BE2C (cell line): ENCODE results near the gene CNPY2.

Experiments
- DNase-seq: peaks from one replicate; pipeline ENCODE4 v3.0.0-alpha.2; 2020
- H3K27me3 ChIP-seq: fragments of 250-450 bp; sonication (Bioruptor Pico); 2 replicates; pipeline ENCODE4 v1.5.1; 2020; ENCODE audit warnings: mild to moderate bottlenecking
- H3K36me3 ChIP-seq: fragments of 250-450 bp; sonication (Bioruptor Pico); 2 replicates; pipeline ENCODE4 v1.5.1; 2020; ENCODE audit warnings: mild to moderate bottlenecking
- H3K4me1 ChIP-seq: fragments of 250-450 bp; sonication (Bioruptor Pico); 2 replicates; pipeline ENCODE4 v1.5.1; 2020
- H3K4me3 ChIP-seq: 2 replicates; pipeline ENCODE4 v1.5.1; 2011; ENCODE audit warnings: low read depth, low read length
- H3K9me3 ChIP-seq: fragments of 250-450 bp; sonication (Bioruptor Pico); 2 replicates; pipeline ENCODE4 v1.5.1; 2020
- CTCF ChIP-seq: IDR thresholded peaks from 2 replicates; pipeline ENCODE4 v1.5.1; 2012; ENCODE audit warnings: mild to moderate bottlenecking, low read depth, low read length

Gene CNPY2

GRCh38 chr12:56300644-56301464 is 14.9 kb downstream of the CNPY2 start:
- peaks cover 10% of the 10 kb centered on the region for H3K4me1 ChIP-seq
- peaks cover 35% of the 10 kb centered on the region for H3K36me3 ChIP-seq
- no peaks in the 10 kb centered on the region for H3K27me3 ChIP-seq
- H3K9me3 ChIP-seq: no peaks in the 10 kb centered on the region
- H3K4me3 ChIP-seq: peak overlapping the region; percentile 93
- no peak for DNase-seq
- no peak for TF ChIP-seq CTCF

GRCh38 chr12:56299853-56300643 is 15.7 kb downstream of the CNPY2 start, which contains the start of gene CS:
CS (minus strand) TSS chr12:56300330; CDS start chr12:56300201, 129 bp downstream.
- peaks cover 36% of the 10 kb centered on the region for H3K36me3 ChIP-seq
- no peaks in the 10 kb centered on the region for H3K27me3 ChIP-seq
- H3K4me1 ChIP-seq: peaks cover 10% of the 10 kb centered on the region
- TF ChIP-seq CTCF: no peak
- H3K4me3 ChIP-seq: peak within 1 kb of the TSS; percentile 93
- peak; percentile 99 for DNase-seq
- no peaks in the 10 kb centered on the region for H3K9me3 ChIP-seq

GRCh38 chr12:56299308-56299852 is 16.4 kb downstream of the CNPY2 start:
- Histone ChIP-seq H3K4me1 (peaks cover 10% of the 10 kb centered on the region), H3K4me3 (peak overlapping the region; percentile 93), H3K36me3 (peaks cover 42% of the 10 kb centered on the region), H3K9me3 (no peaks in the 10 kb centered on the region), H3K27me3 (no peaks in the 10 kb centered on the region)
- TF ChIP-seq CTCF: no peak
- no peak for DNase-seq

- no peaks in the 10 kb centered on the region for H3K27me3 ChIP-seq
- peaks cover 10% of the 10 kb centered on the region for H3K4me1 ChIP-seq
- H3K4me3 ChIP-seq: peak overlapping the region; percentile 93
- H3K36me3 ChIP-seq: peaks cover 45% of the 10 kb centered on the region
- TF ChIP-seq CTCF: no peak
- no peaks in the 10 kb centered on the region for H3K9me3 ChIP-seq
- no peak for DNase-seq
These were observed 17.0 kb downstream of the CNPY2 start for GRCh38 chr12:56298828-56299227.

GRCh38 chr12:56297400-56297799 is 18.4 kb downstream of the CNPY2 start:
- Histone ChIP-seq H3K4me1 (peaks cover 15% of the 10 kb centered on the region), H3K4me3 (no peak overlapping the region), H3K27me3 (no peaks in the 10 kb centered on the region), H3K9me3 (no peaks in the 10 kb centered on the region), H3K36me3 (peaks cover 52% of the 10 kb centered on the region)
- DNase-seq: no peak
- no peak for TF ChIP-seq CTCF
